Stimulated activated CD4-positive, alpha-beta T cell treated with anti-CD3 and anti-CD28 coated beads, Interleukin-1b, Interleukin-23, amount 100 ng/mL, for 24 hours (primary cell): ENCODE data around the gene NCK1.

Experiments used
- DNase-seq, 4 experiments: peaks; one replicate each; pipeline ENCODE4 v3.0.0-alpha.2; 2020; ENCODE audit warnings: low read depth in 4 of 4, low spot score in 1 of 4

Gene NCK1

DNA sequence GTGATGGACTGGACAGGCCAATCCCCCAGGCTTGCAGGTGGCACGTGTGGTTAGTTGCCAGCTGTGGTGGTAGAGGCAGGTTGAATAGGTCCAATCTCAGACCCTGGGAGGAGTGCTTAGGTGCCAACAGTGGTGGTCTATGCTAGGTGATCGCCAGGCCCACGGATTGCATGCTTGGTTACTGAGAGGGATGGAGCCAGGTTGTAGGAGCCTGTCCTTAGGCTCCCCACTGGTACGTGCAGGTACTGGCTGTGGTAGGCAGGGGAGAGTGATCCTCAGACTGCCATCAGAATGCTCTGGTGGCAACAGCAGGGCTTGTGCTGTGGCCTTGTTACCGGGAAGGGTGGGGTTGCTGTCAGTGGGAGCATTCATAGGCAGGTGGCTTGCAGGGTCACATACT lies 44.7 kb downstream of the NCK1 start:
- DNase-seq: no peak

DNA sequence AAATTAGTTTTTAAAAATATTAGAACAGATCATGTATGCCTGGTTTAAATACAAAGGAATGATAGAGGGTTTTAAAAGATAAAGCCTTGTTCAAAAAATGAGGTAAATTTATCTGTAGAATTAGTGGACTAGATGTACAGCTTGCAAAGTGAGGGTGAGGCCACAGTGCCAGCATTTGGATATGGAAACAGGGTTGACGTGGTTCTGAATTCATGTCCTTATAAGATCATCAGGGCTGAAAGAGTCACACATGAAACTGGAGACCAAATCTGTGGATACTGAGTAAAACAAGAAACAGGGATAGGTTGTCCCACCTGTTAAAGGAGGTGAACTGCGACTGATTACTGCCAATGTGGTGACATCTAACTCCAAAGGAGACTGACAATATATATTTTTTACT lies 46.3 kb downstream of the NCK1 start:
- DNase-seq: no peak

DNA sequence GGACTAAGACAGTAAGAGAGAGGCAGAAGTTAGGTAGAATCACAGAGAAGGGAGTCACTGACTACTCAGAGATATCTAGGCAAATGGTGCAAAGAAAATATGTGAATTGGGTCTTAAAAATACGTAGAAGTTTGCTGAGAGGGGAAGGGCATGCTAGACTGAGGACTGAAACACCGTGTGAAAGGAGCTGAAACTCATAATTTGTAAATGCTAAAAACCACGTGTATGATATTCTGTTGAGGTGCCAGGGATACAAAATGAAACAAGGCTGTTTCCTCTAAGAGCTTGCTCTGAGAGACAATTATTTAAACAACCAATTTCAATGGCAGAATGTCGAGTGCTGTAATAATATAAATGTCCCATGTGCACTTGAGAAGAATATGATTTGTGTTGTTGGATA lies 47.2 kb downstream of the NCK1 start:
- no peak for DNase-seq

DNA sequence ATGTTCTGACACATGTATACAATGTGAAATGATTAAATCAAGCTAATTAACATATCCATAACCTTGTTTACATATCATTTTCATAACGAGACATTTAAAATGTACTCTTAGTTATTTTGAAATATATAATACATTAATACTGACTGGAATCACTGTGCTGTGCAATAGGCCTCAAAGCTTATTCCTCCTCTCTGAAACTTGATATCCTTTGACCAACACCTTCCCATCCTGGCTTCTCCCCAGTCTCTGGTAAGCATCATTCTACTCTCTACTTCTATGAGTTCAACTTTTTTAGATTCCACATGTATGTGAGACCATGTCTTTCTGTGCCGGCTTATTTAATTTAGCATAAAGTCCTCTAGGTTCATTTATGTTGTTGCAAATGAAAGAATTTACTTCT lies 48.7 kb downstream of the NCK1 start:
- DNase-seq: no peak

DNA sequence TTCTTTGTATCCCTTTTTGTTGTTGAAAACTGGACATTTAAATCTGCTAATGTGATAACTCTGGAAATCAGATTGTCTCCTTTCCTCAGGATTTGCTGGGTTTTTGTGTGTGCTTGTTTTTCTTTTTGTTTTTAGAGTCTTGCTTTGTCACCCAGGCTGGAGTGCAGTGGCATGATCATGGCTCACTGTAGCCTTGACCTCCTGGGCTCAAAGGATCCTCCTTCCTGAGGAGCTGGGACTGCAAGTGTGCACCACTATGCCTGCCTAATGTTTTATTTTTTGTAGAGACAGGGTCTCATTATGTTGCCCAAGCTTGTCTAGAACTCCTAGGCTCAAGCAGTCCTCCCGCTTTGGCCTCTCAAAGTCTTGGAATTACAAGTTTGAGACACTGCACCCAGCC lies 51.2 kb downstream of the NCK1 start:
- DNase-seq: no peak

DNA sequence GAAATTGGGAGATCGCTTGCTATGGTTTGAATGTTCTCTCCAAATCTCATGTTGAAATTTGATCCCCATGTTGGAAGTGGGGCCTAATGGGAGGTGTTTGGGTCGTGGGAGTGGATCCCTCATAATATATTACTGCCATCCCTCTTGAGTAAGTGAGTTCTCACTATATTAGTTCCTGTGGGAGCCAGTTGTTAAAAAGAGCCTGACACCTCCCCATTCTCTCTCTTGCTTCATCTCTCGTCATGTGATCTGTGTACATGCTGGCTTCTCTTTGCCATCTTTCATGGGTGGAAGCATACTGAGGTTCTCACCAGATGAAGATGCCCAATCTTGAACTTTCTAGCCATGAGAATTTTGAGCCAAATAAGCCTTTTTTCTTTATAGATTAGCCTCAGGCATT lies 52.7 kb downstream of the NCK1 start:
- DNase-seq: no peak

DNA sequence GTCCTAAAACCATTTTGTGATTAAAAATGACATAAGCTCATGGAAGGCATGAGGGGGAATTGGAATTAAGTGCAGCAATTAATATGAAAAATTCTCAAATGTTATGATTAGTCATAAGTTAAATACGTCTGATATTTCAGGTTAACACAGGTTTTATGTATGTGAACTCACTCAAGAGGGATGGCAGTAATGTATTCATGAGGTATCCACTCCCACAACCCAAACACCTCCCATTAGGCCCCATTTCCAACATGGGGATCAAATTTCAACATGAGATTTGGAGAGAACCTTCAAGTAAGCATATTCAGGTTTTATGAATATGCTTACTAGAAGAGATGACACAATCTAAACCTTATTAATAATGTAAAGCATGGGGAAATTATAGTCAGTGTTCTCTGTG lies 54.2 kb downstream of the NCK1 start:
- DNase-seq: no peak

DNA sequence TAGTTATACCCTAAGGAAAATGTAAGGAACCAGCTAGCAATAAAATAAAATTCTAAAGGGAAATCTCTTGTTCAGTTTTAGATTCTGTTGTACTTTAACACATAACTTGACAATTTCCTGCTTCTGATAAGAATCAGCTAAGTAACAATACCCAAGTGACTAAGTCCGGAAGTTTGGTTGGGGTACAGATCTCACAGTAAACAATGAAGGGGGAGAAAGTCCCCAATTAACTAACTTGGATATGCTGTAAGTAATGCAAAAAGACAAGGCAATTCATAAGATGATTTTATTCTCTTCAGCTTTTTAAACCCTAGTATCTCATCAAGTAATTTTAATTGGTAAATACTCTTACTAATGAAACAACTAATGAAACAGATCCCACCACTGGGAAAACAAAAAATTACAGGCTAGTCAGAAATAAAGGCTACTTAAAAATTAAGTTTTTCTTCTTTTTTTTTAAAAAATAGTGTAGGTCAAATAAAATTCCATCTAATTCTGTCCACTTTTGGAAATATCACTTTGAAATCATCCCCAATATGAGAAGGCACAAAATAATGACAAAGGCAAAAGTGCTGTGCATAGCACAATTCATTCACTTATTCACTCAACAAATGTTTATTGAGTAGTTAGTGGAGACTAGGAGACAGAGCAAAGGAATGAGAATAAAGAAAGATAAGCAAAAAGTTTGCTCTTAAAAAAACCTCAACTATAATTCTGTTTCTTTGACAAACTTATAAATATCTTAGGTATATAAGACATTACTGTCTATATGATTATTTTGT lies 58.0 kb downstream of the NCK1 start:
- DNase-seq: no peak

DNA sequence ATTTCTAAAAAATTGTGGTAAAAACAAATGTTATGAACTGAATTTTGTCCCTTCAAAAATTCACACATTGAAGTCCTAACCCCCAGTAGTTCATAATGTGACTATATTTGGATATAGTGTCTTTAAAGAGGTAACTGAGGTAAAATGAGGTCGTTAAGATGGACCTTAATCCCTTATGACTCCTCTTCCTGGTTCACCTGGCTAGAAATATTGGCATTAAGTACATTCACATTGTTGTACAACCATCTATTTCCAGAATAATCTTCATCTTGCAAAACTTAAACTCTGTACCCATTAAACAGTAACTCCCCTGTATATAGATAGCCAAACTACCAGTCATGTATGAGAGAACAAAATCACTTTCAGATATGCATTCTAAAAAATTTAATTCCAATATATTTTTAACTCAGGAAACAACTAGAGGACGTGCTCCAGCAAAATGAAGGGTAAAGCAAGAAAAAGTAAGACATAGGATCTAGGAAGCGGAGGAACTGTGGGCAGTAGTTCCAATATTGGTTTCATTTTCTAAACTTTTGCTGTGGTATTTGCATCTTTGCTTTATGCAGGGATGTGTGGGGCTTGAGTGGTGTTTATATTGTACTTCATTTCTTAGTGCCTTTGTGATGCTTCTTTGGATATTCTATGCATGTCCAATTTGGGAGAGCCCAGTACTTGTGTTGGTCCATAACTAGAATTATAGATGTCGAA lies 59.0 kb downstream of the NCK1 start:
- no peak for DNase-seq

DNA sequence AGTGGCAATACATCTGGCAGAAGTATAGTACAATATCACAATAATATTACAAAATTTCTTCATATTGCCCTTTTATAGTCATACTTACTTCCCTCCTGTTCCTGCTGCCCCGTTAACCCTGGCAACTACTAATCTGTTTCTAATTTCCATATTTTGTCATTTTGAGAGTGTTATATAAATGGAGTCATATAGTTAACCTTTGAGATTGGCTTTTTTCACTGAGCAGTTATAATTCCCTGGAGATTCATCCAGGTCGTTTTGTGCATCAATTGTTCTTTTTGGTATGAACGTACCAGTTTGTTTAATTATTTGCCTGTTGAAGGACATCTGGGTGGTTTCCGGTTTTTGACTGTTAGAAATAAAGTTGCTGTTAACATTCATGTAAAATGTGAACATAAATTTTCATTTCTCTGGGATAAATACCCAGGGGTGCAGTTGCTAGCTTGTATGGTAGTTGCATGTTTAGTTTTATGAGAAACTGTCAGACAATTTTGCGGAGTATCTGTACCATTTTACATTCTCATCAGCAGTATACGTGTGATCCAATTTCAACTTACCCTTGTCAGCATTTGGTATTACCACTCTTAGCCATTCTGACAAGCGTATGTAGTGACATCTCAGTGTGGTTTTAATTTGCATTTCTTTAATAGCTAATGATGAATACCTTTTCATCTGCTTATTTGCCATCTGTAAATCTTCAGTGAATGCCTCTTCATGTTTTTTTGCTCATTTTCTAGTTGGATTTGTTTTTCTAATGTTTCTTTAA lies 63.6 kb downstream of the NCK1 start:
- DNase-seq: no peak

DNA sequence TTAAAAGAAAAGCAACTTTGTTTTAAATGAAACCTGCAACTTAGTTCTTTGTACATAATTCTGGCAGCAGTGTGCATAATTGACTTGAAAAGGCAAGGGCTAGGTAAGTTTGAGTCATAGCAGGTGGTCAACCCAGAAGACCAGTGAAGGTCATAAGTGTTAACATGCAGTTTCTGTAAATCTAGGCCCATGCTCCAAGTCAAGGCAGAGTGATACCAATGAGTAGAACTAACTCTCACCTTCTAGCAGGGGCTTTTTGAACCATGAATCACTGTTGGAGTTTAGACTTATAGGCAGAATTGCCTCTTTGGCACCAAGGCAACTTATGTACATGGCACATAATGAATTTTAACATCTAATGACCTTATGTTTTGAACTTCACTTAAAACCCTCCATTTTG lies 66.2 kb downstream of the NCK1 start:
- no peak for DNase-seq

DNA sequence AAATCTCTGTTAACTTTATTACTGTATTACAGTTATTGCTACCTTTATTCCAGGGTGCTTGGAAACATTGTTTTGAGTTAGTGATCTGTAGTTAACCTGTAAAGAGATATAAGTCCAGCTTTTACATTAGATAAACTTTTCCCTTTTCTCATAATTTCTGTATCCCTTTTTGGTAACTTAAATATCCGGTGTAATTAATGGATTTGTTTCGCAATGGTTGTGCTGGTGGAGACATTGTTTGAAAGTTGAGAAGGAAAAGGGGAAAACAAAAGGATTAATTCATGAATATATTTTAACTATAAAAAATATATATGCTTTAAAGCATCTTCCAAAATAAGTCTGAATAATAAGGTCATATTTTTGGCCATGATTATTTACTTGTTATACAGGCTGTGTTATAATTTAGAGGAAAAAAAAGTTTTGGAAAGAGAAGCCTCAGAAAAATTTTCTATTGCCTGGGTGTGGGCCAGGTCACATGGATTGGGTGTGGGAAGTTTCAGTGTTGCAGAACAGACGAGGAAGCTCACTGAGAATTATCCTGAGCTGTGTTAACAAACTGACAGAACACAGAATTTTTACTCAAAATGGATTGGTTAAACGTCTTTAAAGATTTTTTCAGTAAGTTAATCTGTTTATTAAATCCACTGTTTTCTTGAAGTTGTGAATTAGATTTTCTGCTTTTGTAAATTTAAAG lies 68.1 kb downstream of the NCK1 start:
- DNase-seq: no peak

DNA sequence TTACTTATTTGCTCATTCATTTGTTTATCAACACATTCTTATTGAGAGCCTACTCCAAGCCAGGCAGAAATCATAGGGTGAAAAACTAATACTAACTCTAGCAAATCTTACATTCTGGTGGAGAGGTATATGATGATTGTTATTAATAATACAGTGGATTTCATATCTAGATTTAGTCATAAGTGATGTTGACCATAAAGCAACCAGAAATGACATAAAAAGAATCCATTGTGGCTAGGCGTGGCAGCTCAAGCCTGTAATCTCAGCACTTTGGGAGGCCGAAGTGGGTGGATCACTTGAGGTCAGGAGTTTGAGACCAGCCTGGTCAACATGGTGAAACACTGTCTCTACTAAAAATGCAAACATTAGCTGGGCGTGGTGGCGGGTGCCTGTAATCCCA lies 69.6 kb downstream of the NCK1 start:
- no peak for DNase-seq

DNA sequence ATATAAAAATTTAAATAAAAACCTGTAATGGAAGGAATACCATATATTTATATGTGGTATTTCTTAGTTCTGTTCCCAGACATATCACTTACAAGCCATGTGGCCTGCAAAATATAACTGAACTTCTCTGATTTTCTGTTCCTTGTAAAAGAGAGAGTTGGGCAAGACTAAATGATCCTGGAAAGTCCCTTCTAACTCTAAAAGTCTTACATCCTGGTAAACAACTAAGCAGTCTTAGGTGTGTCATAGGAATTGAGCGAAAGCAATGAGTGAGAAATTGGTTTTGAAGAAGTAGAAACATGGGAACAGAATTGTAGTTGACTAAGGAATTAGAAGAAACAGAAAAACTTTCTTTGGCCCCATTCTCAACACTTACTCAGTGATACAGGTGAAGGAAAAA lies 70.5 kb downstream of the NCK1 start:
- DNase-seq: no peak

DNA sequence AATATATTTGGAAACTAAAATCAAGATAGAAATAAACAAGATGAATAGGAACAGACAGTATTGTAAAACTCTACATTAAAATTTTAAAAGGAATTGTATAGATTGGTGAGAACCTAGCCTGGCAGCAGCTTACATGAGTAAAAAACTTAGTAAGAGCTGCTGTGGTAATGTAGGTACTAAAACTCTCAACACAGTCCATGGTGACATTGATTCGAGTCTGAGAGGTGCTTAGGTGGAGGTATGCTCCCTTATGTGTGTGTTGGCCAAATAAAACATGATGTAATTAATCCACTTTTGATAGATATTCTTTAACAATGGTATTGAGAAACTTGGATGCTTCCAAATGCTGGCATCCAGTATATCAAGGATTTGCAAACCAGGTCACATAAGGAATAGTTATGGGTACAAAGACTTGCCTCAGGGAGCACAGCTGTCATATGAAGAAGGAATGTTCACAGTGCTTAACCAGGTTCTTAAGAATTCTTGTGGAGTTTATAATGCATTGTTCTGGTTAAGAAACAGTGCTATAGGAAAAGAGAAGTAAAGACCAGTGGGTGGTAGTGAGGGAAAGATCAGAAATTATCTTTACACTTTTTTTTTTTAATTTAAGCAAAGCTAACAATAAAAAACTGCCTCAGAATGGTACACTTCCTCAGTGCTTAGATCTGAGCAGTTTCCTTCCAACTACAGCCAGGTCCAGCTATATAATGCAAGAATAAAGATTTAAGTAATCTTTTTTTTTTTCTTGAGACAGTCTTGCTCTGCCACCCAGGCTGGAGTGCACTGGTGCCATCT lies 71.2 kb downstream of the NCK1 start:
- no peak for DNase-seq

DNA sequence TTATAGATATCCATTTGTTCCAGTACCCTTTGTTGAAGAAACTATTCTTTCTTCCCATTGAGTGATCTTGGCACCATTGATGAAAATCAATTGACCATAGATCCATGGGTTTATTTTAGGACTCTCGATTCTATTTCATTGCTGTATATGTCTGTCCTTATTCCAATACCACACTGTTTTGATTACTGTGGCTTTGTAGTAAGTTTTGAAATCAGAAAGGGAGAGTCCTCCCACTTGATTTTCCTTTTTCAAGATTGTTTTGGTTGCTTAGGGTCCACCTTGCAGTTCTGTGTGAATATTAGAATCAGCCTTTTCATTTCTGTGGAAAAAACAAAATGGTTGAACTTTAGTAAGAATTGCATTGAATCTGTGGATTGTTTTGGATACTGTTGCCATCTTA lies 75.2 kb downstream of the NCK1 start:
- DNase-seq: no peak

DNA sequence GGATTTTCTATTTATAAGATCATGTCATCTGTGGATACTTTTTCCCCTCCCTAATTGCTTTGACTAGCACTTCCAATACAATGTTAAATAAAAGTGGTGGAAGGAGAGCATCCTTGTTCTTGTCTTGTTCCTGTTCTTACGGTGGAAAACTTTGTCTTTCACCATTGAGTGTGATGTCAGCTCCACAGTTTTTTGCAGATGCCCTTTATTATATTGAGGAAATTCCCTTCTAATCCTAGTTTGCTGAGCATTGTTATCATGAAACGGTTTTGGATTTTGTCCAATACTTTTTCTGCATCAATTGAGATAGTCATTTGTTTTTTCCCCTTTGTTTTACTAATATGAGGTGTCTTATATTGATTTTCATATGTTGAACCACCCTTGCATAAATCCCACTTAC lies 75.8 kb downstream of the NCK1 start:
- no peak for DNase-seq

DNA sequence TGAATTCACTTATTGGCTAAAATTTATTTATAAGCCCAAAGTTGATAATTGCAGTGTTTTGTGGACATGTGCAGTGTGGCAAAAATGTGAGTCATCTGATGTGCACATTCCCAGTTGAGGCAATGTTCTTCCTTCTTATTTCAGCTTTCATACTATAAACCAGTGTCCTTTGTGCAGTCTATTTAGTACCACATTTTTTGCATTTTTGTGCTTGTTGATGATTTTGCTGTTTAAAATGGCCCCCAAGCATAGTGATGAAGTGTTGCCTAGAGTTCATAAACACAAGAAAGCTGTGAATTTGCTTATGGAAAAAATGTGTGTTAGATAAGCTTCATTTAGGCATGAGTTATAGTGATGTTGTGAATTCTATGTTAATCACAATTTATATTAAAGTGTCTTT lies 76.3 kb downstream of the NCK1 start:
- DNase-seq: no peak

DNA sequence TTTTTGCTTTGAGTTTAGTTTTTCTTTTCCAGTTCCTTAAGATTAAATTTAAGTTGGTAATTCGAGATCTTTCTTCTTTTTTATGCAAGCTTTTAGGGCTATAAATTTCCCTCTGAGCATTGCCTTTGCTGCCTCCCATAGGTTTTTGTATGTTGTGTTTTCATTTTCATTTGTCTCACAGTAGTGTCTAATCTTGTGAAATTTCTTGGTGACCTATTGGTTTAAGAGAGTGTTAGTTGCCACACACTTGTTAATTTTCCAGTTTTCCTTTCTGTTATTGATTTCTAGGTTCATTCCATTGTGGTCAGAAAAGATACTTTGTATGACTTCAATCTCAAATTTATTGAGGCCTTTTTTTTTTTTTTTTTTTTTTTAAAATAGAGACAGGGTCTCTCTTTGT lies 77.5 kb downstream of the NCK1 start:
- DNase-seq: no peak

DNA sequence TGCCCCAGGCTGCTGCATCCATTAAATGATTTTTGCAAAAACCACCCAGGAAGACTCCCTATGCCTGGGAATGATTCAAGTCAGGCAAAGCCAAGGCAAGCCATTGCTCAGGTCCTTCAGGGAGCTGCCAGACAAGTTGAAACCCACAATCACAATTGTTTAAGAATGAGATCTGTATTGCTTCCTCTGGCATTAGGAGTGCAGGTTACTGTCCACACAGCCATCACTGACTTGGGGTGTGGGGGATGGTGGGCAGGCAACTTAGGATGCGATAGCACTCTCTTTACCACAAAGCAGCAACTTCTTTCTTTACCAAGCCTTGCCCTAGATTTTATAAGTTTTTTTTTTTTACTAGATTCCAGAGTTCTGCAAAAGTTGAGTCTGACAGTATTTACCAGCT lies 80.8 kb downstream of the NCK1 start:
- DNase-seq: no peak

DNA sequence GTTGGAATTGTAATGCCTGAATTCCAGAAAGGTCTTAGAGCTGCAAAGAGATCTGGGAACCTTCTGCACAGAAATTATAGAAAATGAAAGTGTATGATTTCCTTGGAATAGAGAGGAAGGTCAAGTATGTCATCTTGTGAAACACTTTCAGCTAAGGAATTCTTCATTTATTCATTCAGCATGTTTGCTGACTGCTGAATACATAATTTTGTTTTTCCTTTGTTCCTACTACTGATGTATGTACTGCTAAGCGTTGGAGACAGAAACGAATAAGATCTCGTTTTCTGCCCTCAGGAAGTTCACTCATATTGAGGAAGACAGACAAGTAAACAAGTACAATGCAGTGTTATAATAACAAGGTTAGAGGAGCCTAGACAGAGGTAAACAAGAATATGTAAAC lies 81.4 kb downstream of the NCK1 start:
- DNase-seq: no peak
